Dermis blood vessel endothelial cell (primary cell): Measurements from ENCODE around the gene RHCE. TPM values are rescaled to one million over a fixed set of nuclear protein-coding genes. Genes with fewer than 3 reads are reported as not detected.
"Not testable (repeated sequence)": the region's sequence is repeated elsewhere in the genome, so short reads cannot be mapped to it uniquely, and the experiment has no call there.

Experiments used
- DNase-seq: peaks from one replicate; pipeline ENCODE4 v3.0.0; 2010
- total RNA-seq: library from RNA; depleted of rRNA; stranded (reverse); fragments of >200 nt; gene quantifications from 2 replicates; pipeline ENCODE4 v1.2.3, GENCODE V29; 2014

The RHCE gene
- total RNA-seq, 1 donor from 2014 or later: 0.34 TPM

DNA sequence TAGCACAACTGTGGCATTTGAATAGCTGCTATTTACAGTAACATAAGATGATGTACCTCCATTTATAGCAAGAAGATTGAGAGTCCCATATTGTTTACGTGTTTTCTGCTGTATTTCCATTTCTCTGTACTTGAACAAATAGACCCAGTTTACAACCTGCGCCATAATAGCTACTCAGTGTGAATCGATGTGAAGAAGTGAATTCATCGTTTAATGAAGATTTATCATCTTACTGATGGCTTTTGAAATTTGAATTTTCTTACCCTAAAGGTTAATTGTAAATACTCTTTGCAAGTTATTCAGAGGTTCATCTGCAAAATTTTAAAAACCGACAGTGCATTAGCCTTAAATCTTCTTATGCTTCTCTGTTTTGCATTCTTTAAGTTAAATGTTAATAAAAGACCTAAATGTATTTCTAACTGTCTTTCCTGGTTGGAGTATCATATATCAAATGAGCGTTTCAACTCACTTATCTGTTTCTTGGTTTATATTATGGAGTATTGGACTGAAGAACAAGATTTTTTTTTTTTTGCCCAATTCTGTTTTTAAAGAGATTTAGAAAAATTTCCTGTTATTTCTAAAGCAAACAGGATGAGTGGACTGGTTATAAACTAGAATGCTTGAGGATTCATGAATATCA lies 12.2 kb upstream of the RHCE start:
- no peak for DNase-seq

DNA sequence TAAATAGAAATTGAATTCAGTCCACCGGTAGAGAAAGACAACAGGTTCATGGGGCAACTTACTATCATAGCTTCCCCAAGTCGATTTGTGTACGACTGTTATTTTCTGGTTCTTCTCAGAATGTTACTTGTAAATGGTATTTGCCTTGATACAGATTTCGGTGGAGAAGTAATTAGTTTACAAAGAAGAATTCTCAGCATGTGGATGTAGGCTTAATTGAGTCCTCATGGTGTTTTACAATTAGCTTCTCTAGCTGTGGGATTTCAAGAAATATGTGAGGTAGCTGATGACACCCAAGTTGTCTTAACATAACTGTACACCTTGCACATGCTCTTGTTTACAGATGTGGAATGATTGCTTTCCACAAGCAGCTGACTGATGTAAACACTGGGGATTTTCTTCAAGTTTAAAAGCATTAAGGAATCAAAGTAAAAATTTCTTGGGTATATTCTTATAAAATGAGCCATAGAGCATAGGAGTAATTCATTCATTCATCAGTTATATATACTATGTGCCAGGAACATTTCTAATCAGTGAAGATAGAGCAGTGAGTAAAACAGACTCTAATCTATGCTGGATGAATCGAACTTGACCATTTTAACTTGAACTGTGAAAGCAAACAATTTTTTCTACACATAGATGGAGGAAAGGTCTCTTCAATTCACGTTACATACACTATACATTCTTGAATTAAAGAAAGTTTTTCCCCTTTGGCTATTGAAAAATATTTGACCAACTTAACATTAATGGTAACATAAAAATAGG lies 11.5 kb upstream of the RHCE start:
- DNase-seq: no peak

DNA sequence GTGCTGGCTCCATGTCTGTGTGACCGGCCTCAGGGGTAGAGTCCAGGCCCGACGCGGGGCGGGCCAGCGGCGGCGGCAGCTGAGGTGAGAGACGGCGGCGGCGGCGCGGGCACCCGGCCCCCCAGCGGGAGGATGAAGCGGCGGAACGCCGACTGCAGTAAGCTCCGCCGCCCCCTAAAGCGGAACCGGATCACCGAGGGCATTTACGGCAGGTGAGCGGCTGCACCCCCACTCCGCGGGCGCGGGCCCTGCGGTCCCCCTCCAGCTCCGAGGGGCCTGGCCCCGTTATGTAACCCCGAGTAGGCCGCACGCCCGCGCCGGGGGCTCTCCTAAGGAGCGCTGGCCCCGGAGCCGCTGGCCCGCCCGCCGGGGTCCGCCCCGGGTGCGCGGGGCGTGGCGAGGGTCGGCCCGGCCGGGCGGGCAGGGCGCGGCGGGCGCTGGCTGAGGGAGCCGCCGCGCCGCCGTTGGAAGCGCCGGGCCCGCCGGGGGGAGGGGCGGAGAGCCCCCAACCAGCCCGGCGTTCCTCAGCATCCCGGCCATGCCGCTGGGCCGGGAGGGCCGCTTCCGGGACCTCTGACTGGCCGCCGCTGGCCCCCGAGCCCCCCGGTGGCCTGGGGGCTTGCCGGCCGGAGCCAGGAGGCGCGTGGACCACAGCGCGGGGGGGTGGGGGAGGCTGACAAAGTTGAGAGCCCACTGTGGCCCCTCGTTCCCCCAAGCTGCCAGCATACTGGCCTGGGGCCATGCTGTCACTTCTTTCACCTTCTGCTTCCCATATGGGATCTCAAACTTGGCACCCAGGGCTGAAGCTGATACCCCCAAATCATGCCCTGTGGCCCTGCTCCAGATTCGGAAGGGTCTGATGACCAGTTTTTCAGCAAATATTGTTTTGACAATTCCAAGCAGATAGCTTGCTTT lies 10.6 kb upstream of the RHCE start:
- DNase-seq: no peak

DNA sequence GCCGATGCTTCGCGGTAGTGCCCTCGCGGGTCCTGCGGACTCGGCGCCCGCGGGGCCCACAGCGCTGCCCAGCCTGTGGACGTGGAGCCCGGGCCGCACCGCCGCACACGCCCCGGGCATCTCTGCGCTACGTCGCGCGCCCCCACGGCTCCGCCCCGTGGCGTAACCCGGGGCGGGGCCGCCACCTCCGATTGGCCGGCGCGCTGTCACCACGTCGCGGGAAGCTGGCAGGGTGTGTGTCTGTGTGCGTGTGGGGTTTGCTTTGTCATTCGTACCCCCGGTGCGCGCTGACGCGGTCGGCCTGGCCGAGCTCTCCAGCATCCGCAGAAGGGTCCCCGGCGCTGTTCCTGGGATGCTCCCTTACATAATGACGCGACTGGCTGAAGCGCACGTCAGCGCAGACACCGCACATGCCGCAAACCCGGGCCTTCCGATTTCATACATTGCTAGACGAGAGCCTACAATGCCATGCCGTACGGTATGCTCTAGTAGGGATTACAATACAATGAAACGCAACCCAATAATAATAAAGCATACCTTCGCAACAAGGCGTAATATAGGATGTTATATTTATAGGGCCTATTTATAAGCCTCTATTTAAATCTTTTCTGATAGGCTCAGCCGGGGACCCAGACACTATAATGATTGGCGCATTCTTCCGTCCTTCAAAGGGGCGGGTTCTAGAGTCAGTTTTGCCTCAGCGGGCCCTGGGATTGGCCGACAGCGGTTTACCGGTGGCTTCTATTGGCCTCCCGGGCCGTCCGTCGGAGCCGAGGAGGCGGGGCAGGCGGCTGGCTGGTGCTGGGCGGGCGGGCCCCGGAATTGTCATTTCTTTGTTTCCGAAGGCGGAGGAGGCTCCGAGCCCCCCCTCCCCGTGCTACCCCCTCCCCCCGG lies 9.7 kb upstream of the RHCE start, which contains the start of gene MACO1:
Gene MACO1 (plus strand): TSS at position 825 of the 894 bp plus-strand sequence. CDS start 202 bp downstream, outside the sequence.
- DNase-seq: peak; percentile 96

DNA sequence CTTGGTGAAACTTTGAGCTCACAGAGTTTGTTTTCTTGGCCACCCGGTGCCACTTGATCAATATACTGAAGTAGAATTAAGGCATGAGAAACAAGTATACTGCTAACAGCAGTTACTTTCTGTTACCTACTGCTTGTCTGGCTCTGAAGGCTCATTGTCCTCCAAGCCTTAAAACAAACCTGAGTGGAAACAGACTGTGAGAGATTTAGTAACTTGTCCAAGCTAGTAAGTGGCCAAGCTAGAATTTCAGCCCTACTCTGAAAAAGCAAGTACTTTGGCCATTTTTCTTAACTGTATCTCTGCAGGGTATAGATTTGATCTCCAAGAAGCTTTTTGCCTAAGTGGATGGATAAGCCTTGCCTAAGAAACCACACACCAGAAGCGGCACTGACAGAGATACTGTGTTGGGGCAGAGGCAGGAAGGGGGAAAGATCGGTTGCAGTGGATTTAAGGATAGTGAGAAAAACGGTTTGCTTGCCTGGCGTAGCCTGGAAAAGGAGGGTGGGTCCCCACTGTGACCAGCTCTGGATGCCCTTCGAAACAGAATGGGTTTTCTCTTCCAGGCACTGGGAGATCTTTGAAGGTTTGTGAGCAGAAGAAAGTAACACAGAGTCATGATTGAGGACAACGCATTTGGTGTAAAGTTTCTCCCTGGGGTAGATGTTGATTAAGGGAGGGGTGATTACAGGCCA lies 8.0 kb upstream of the RHCE start:
- no peak for DNase-seq

DNA sequence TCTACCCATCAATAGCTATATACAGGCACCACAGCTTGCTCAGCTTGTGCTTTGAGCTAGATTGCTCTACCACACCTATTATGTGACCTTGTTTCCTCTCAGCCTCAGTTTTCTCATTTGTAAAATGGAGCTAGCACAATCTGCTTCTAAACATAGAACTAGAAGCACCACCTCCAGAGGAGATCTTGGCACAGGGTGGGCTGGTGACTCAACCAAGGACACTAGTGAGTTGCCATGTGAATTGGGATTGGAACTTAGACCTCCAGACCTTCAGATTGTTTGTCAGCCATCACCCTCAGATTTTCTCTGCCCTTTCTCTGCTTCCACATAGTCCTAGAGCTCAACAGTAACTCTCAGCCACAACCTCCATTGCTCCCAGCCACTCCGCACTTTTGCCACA lies 7.1 kb upstream of the RHCE start:
- no peak for DNase-seq

DNA sequence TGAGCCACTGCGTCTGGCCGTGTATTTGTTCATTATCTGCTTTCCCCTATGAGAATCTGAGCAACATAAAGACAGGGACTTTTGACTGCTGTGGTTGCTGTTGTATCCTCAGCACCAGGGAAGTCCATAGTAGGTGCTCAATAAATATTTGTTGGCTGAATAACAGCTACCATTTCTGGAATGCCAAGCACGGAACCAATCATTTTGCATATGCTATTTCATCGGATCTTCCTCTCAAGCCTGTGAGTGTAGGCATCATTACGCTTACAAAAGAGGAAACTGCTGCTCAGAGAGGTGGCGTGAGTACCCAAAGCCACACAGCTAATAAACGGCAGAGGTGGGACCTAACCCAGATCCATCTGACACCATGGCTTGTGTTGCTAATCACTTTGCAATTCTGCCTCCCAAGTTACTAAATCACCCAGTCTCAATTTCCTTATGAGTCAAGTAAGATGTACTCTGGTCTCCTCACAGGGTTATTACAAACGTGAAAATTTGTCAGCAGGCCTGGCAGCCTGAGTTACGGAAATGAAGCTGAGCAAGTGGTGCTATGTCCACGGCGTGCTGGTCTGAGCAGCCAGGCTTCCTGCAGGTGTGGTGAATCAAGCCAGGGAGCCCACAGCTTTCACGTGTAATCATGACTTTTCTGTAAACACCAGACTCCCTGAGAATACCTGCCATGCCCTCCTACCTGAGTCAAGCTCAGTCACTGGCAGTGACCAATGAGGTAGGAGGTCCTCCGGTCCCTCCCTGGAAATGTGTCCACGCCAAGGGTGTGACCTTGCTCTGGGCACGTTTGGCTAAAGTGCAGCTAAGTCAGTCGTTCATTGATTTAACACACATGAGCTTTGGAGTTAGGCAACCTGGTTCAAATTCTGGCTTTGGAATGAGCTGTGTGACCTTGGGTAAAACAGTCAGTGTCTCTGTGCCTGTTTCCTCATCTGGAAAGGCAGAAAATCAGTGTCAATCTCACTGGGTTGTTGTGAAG lies 4.8 kb upstream of the RHCE start:
- DNase-seq: no peak

DNA sequence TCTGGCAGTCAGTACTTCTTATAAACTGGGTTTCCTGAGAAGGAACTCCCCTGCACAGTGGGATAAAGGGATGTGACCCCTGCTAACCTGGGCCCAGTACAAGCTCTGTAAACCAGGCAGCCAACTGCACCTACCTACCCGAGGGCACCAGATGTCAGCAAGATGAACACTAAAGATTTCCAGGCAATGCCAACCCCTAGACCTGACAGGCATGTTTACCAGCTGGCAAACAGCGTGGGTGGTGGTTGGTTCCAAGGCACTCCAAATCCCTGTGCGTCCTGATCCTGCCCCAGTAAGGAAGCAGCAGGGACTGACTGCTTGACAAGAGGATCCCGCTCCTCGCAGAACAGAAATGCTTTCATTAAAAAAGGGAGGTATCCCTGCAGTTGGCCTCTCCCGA lies 2.6 kb upstream of the RHCE start:
- not testable (repeated sequence) for DNase-seq

DNA sequence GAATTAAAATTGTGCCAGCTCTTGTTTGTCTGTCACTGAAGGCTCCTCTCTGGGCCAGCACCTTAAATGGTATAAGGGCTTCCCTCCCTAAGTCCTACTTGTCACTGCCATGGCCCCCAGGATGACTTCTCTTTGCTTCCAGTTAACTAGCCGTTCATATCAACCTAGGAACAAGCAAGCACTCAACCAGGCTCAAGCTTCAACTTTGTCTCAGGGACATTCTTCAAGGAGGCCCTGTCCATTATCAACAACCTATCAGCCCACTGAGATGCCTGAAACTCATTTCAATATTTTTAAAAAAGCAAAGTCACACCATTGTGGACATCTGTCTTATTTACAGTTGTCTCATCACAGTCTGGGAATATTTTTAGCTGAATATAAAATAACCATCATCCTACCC lies 1.3 kb downstream of the RHCE start:
- DNase-seq: not testable (repeated sequence)

DNA sequence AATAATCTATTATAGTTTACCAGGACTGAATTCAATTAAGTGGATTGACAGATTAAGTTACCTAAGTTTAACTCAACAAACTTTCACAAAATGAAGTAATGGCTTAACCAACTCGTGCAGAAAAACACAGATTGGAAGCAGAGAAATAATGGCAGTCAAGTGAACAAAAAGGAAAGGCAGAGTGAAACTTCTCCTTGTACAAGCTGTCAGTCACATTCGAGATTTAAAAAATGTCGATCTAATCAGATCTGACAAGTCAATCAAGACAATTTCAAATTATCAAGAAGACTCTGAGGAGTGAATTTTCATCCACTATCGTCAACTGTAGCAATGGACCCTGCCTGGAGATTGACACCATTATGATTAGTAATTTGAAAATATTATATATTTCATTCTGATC lies 3.3 kb downstream of the RHCE start:
- not testable (repeated sequence) for DNase-seq

DNA sequence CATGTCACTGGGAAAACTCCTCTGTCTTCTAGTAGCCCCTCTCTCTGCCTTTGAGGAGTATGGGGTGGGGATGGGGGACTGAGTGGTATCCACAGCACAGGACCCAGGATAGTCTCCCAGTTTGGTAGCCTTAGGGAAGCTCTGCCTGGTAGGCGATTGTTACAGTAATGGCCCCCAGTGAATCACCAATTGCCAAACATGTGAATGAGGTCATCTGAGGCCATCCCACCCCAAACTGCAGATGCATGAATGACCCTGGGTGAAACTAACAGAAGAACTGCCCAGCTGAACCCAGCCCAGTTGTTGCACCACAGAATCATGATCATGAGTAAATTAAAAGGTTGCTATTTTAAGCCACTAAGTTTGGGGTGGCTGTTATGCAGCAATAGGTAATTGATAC lies 6.0 kb downstream of the RHCE start:
- DNase-seq: not testable (repeated sequence)

DNA sequence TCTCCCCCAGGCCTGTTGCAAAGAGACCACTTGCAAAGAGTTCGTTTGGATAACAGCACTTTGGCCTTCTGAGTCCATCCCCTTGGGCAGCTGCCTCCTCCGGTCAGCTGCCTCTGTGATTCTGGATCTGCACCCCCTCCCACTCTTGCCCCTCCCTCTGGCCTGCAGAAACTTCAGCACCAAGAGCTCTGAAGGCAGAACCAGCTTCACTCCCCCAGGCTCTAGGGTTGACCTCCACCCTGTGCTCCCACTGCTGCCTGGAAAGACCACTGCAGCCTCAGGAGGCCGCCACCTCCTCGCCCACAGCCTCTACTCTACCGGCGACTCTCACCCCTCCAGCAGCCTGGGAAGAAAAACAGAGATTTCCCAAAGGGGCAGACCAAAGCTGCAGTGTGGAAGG lies 6.5 kb downstream of the RHCE start:
- DNase-seq: not testable (repeated sequence)

DNA sequence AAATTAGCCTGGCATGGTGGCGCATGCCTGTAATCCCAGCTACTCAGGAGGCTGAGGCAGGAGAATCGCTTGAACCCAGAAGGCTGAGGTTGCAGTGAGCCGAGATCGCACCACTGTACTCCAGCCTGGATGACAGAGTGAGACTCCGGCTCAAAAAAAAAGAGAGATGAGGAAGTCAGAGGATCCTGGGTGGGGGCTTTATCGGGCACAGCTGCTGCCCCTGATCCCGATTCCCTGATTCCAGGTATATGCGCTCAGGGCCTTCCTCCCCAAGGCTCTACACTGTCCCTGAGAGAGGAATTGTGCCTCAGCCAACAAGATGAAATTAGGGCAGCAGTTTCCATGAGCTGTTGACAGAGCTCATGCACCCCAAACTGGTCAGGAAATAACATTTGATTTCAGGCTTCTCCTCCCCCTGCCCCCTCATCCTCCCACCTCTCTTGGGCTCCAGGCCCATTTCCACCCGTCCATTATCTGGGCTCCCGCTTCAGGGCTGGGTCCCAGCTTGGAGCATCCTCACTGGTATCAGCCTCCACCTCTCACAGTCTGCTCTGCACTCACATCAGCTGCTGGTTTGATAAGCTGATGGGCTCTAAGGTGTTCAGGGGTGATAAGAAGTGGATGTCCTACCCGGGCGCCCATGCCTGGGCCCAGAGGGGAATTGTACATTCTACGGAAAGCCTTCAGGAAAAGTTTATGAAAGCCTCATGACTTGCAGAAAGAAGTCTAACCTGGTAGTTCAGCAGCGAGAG lies 7.6 kb downstream of the RHCE start:
- DNase-seq: not testable (repeated sequence)

DNA sequence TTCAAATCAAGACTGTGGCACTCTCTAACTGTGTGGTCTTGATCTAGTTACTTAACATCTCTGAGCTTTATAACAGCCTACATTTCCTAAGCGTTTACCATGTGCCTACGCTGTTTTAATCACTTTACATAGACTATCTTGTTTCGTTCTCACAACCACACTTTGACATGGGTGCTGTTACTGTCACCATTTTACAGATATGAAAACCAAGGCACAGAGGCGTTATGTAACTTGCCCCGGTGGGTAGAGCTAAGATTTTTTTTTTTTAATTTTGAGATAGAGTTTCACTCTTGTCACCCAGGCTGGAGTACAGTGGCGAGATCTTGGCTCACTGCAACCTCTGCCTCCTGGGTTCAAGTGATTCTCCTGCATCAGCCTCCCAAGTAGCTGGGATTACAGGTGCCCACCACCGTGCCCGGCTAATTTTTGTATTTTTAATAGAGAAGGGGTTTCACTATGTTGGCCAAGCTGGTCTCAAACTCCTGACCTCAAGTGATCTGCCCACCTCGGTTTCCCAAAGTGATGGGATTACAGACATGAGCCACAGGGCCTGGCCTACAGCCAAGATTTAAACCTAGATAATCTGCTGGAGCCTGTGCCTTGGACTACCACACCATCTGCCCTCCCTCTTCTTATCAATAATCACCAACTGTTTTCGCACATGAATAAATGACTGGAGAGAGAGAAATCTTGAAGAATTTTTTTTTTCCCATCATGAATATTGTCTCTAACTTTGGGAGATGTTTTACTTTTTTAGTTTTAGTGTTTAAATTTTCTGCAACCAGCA lies 10.8 kb downstream of the RHCE start:
- not testable (repeated sequence) for DNase-seq

DNA sequence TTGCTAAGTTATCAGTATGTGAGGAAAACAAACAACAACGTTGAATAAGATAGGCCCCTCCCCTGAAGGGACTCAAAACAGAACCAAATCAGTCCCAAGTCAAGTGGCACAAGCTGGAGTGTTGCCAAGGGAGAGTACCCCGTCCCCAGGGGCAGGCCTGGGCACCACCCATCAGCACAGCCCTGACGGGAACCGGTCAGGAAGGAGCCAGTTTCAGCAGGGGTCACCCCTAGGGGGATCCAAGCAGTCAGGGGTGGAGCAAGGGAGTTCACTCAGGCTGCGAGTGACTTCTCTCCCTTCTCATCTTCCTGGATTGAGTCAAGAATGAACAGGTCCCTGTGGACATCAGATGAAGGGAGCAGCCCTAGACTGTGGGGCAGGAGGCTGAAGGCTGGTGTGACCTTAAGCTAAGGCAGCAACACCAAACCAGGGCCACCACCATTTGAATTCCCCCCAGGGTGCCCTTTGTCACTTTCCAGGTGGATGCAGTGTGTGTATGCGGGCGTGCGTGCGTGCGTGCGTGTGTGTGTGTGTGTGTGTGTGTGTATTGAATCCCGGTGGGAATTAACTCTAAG lies 14.8 kb downstream of the RHCE start:
- not testable (repeated sequence) for DNase-seq

DNA sequence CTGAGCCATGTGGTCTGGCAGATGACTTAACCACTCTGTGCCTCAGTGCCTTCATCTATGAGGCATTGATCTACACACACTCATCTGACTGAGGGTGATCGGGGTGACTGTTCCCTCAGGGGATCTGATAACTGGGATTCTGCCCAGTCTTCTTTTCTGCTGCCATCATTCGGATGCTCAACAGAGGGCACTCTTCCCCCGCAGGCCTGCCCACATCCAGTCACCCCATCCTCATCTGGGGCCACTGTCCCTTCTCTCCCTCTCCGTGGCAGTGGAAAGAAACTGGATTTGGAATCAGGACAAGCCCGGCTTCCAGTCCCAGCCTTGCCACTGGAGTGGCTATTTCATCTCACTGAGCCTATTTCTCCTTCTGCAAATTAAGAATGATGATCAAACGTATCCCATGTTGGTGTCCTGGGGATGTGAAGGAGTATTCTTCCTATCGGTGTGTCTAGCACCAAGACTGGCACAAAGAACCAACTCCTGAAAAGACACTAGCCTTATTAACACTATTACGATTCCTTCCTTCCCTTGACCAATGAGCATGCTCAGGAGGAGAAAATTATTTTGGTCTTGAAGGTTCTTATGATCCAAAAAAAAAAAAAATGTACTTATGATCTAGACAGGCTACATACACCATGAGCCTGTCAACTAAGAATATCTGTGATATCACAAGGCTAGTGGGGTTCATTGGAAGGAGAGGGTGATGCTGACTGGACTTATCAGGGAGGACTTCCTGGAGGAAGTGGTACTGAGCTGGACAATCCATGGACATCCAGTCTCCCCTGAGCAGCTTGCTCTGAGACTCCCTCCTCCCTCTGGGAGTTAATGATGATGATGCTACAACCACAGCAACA lies 17.4 kb downstream of the RHCE start:
- DNase-seq: not testable (repeated sequence)

DNA sequence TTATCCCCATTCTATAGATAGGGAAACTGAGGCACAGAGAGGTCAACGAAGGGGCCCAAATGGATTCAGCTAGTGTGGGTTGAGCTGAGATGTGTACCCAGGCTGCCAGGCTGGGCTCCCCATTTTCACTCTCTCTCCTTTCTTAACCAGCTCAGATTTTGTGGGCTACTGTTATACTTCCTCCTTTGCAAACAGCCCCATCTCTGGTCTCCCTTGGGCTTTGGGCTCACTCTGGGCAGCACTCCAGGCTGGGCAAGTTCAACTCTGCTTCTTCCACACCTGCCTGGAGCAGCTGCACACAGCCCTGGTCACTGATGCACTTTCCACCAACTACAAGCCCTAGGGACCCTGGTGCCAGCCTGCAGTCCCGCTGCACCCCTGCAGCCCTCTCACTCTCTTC lies 22.5 kb downstream of the RHCE start:
- DNase-seq: not testable (repeated sequence)
